ENCODE results near the gene IGSF9B.

DNA sequence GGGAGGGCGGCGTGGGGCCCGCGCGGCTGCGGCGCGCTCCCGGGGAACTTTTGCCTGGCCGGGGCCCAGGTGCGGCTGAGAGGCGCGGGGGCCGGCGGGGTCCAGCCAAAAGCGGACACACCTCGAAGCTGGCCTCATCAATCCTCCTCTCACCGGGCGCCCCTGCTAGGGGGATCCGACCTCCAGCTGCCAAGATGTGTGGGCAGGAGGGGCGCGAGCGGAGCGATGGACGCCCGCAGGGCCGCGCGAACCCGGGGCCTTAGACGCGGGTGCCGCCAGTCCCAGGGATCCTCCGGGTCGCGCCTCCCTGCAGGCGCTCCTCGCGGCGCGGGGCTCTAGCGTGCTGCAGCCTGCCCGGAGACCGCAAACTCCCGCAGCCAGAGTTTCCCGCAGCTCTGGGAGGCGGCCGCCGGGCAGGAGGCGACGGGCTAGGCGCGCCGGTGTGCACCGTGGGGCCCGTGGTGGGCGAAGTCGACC lies 785 bp downstream of the IGSF9B start:
- TF ChIP-seq ZNF619 (CRISPR knock-in tag; IDR thresholded peaks at IDR 0.05) (no peak), KLF11 (CRISPR knock-in tag; IDR thresholded peaks at IDR 0.05) (no peak), YY1 (IDR thresholded peaks at IDR 0.05; ENCODE audit: insufficient read depth, insufficient replicate concordance, low read depth, low read length) (no peak), POLR2AphosphoS5 (IDR thresholded peaks at IDR 0.05; ENCODE audit: low read depth, low read length) (no peak), FOXP1 (IDR thresholded peaks at IDR 0.05) (no peak), FOXP1 (CRISPR knock-in tag; IDR thresholded peaks at IDR 0.05) (no peak)
